Measurements from ENCODE around the gene CYB5R4.
"Not testable (repeated sequence)": the region's sequence is repeated elsewhere in the genome, so short reads cannot be mapped to it uniquely, and the experiment has no call there.

The CYB5R4 gene

DNA sequence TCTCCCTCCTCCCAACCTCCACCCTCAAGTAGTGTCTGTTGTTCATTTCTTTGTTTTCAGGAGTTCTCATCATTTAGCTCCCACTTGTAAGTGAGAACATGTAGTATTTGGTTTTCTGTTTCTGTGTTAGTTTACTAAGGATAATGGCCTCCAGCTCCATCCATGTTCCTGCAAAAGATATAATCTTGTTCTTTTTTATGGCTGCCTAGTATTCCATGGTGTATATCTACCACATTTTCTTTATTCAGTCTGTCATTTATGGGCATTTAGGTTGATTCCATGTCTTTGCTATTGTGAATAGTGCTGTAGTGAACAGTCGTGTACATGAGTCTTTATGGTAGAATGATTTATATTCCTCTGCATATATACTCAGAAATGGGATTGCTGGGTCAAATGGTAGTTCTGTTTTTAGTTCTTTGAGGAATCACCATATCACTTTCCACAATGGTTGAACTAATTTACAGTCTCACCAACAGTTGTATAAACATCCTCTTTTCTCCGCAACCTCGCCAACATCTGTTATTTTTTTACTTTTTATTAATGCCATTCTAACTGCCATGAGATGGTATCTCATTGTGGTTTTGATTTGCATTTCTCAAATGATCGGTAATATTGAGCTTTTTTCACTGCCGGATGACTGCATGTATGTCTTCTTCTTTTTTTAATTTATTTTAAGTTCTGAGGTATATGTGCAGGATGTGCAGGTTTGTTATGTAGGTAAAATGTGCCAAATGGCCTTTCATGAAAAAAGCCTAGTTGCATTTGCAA lies 48.3 kb downstream of the CYB5R4 start:
- DNase-seq = not testable (repeated sequence)

DNA sequence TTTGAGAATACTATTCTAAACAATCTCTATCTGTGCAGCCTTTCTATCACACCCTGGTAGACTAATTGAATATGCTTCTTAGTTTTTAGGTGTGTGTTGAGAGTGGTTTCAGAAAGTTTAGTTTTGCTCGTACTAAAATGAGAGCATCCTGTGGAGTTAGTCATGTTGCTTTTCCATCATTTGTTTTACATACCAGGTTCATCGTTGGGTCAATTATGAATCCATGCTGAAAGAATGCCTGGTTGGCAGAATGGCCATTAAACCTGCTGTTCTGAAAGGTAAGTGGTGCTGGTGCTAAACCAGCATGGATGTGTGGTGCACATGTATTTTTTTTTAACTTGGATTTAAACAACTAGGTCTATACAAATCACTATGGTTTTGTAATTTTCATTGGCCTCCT lies 49.3 kb downstream of the CYB5R4 start:
- no peak for DNase-seq

DNA sequence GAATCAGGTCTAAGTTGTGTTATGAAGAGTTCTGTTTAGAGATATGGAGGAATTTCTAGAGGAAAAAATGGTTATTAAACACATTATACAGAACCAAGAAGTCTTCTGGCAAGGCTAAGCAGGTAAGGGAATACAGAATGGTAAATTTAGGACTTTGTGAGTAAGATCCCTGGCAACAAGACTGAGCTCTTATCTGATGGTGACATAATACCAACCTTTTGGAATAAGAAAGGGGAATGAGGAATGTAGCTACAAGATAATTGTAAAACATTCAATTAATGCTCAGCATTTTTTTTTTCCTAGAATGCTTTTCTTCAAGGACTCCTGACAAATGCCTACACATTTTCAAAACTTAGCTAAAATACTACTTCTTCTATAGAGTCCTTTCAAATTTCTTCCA lies 51.8 kb downstream of the CYB5R4 start:
- DNase-seq = no peak

DNA sequence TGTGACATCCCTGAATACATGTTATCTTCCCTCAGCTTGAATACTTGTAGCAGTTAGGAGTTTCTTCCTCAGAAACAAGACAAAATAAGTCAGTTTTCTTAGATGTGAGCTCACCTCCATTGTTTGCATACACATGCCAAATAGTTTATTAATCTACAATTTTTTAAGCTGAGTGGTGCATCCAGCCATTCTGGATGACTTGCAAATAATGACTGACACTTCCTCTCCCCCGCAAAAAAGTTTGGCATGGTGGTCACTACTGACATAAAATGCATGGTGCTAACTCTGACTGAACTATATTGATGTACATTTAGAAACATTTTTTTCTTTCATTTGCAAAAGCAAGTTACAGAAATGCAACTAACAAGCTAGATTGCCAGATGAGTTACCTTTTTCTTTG lies 55.5 kb downstream of the CYB5R4 start:
- DNase-seq = no peak

GRCh38 chr6:83917001-83917400 lies 57.5 kb downstream of the CYB5R4 start:
- no peak for DNase-seq

DNA sequence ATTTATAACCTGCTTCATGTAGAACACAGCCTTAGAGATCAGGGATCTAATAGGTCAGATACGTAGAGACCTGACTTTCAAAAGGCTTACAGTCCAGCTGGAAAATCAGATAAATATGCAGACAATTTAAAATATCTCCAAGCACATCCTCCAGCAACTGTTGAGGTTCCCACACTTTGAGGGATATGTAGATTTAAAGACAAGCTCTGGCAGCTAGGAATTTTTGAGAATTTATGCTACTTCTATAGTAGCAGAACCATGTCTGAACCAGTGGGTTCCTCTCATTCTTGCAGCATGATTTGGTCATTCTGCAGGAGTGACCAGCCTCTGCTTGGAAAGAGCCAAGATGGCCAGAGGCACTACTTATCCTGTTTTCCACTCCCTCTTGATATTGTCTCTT lies 60.5 kb downstream of the CYB5R4 start:
- DNase-seq = no peak

DNA sequence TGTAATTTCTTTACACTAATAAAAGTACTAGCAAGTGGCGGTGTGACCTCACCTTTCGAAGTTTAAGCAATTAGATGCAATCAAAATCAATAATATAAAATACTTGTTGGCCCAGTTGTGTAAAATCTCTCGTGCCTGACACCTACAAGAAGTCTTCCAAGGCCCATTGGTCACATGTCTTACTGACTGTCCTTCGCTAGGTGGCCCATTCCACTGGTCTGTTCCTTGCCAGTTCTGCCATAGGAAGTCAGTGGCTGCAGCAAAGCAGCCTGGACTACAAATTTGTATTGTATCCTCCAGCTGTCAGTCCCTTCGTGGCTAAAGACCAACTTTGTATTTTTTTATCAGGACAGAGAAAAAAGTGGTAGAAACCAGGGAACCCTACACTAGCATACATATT lies 61.8 kb downstream of the CYB5R4 start:
- DNase-seq = no peak

- DNase-seq = no peak
Observed at GRCh38 chr6:83927470-83927869, 68.0 kb downstream of the CYB5R4 start.

- DNase-seq = no peak
Observed at GRCh38 chr6:83928286-83928685, 68.8 kb downstream of the CYB5R4 start.

DNA sequence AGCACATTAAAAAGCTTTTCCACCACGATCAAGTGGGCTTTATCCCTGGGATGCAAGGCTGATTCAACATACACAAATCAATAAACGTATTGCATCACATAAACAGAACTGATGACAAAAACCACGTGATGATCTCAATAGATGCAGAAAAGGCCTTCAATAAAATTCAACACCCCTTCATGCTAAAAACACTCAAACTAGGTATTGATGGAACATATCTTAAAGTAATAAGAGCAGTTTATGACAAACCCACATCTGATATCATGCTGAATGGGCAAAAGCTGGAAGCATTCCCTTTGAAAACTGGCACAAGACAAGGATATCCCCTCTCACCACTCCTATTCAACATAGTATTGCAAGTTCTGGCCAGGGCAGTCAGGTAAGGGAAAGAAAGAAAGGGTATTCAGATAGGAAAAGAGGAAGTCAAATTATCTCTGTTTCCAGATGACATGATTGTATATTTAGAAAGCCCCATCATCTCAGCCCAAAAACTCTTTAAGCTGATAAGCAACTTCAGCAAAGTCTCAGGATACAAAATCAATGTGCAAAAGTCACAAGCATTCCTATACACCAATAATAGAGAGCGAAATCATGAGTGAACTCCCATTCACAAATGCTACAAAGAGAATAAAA lies 86.8 kb downstream of the CYB5R4 start:
- DNase-seq = not testable (repeated sequence)

GRCh38 chr6:83947983-83948382 lies 88.5 kb downstream of the CYB5R4 start:
- not testable (repeated sequence) for DNase-seq

DNA sequence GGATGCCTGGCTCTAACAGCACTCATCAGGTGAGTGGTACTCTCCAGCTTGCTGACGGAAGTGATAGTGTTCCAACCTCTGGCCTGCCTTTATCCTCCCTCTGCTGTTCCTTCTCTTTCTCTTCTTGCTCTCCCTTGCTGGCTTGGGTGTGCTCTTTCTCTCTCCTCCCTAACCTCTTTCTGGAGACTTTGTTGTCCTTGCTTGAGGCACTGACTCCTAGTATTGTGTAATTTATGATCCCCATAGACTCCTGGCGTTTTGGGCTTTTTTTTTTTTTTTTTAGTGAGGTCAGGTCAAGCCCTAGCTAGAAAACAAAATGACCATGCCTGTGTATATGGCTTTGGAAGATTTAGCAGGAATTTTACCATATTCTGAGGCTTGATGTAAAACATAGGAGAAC lies 89.4 kb downstream of the CYB5R4 start:
- no peak for DNase-seq

- not testable (repeated sequence) for DNase-seq
Observed at GRCh38 chr6:83951423-83951822, 91.9 kb downstream of the CYB5R4 start.

DNA sequence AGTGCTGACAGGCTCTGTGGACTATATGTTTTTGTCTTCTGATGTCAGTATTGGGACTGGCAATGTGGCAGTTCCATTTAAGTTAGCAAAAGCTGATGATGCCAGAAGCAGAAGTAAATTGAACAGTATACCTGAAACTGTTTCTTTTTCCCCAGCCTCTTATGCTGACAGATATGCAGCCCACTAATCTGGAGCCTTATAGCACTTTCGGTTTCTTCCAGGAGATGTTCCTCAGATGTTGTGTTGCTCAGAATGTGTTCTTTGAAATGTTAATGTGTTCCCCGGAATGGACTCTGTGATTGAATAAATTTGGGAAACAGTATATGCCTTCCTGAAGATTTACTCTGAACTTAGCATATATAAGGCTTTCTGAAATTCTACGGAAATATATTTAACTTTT lies 93.3 kb downstream of the CYB5R4 start:
- DNase-seq = no peak

DNA sequence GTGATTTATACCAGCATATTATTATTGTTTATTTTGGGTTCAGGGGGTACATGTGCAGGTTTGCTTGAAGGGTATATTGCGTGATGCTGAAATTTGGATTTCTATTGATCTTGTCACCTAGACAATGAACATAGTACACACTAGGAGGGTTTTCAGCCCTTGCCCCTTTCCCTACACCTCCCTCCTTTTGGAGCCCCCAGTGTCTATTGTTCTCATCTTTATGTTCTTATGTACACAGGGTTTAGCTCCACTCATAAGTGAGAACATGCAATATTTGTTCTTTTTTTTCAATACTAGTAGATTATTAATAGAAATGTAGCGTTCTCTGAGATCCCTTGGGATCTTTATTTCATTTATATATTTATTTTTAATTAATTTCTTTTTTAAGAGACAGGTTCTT lies 94.9 kb downstream of the CYB5R4 start:
- DNase-seq = no peak

GRCh38 chr6:83958241-83958685 lies 98.8 kb downstream of the CYB5R4 start:
- DNase-seq = no peak

GRCh38 chr6:83960664-83961063 lies 101.2 kb downstream of the CYB5R4 start:
- DNase-seq = no peak

GRCh38 chr6:83962582-83962981 lies 103.1 kb downstream of the CYB5R4 start:
- no peak for DNase-seq

- no peak for DNase-seq
Observed at GRCh38 chr6:83966539-83966938, 107.0 kb downstream of the CYB5R4 start.

GRCh38 chr6:83970582-83970981 lies 111.1 kb downstream of the CYB5R4 start:
- no peak for DNase-seq

GRCh38 chr6:83974409-83975050 lies 115.0 kb downstream of the CYB5R4 start:
- DNase-seq = no peak

DNA sequence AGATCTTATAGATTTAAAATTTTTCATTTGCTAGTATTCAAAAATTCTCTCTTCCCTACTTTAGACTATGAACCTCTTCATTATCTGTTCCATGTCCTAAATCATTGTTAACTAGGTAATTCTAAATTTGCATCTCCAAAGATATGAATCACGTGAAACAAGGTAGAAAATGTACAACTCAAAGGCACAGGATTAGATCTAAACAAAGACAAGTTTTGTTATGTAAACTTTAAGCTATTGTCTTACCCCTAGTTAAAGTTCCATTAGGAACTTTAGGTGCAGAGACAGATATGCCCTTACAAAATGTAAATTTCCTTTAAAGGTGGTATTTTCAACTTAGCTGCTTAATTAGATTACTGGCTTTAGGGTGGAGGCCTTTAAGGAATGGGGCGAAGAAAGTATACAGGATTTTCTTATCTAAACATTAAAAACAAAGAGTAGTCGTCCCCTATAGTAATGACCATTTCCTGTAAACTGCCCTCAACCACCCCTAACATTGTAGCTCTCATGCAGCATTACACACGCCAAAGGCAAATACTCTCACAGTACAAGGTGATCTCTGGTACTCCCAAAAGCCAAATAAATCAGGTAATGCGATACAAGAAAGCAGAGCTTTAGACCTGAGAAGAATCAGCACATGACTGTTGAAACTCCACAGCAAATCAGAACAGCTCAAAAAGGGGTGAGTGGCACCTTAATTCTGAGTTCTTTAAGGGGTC lies 116.7 kb downstream of the CYB5R4 start:
- no peak for DNase-seq

GRCh38 chr6:83976871-83977270 lies 117.4 kb downstream of the CYB5R4 start:
- DNase-seq = no peak

Measured in right kidney (tissue), 1 donor.